Astrocyte of the cerebellum (primary cell): Measurements from ENCODE around the gene CREB3L4.
A peak's percentile ranks its signal among the peaks of the same experiment; 100 is the strongest.

ENCODE experiments used
- DNase-seq: peaks from one replicate; pipeline ENCODE4 v3.0.0-alpha.2; 2011; ENCODE audit warnings: low read depth
- H3K4me3 ChIP-seq: 2 replicates; pipeline ENCODE4 v1.5.1; 2011; ENCODE audit warnings: mild to moderate bottlenecking, low read depth, low read length, moderate library complexity
- CTCF ChIP-seq: IDR thresholded peaks from 2 replicates; pipeline ENCODE4 v1.5.1; 2012; ENCODE audit warnings: low read length, low read depth, moderate library complexity, mild to moderate bottlenecking; ENCODE audit errors: missing control alignments
- in situ Hi-C: cut with HindIII; loops from 2 replicates; pipeline ENCODE4 v1.10.0; 2017; ENCODE audit warnings: low sequenced_read_pairs

CREB3L4 gene

DNA sequence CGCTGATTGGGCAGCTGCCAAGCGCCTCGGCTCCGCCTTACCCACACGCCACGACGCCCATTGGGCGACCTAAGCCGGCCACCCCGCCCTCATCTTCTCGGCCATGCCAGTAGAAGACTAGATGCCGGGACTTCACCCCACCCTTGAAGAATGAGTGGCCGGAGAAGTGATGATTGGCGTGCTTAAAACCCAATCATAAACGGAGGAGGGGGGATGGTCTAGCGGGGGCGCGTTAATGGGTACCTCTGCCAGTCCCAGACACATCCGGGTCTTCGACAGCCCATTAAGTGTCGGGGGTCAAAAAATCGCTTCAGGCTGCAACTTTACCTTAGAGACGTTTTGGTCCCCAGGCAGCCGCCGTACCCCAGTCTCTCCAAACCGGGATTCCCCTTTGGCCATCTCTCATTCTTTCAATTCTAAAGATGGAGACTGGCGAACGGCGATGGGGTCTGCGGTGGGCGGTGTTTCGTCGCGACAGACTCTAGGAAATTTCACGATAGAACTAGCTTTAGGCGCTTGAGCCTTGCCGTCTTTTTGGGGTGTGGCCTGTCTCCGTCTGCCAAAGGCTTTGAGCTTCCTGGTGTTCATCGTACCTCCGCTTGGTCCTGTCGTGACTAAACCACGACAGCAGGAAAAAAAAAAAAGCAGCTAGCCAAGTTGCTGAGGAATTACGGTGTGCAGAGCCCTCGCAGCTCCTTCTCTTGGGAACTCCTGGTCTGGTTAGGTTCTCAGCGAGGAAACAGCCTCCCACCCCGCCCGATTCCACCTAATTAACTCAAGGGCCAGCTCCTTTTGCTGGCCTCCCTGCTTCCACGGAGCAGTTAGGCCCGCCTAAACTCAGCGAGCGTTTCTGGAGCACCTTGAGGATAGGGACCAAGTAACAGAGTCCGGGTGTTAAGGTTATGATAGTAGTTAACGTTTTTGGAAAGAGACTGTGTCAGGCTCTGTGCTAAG, 44.5 kb upstream of the CREB3L4 start, which contains the start of gene GATAD2B:
TSS of gene GATAD2B (minus strand) at position 1 of the 954 bp plus-strand sequence. CDS start 94,625 bp downstream, outside the sequence.
- no peak for TF ChIP-seq CTCF
- in situ Hi-C loops = loop anchor here (5.0 to 25.0 kb wide), 2 partner anchors 59 to 111 kb away; no protein-coding TSS in a partner anchor
- H3K4me3 ChIP-seq = peak within 1 kb of the TSS; percentile 82
- peak; percentile 100 for DNase-seq

- in situ Hi-C loops = no loop called here
- TF ChIP-seq CTCF = no peak
- H3K4me3 ChIP-seq = no peak overlapping the region
- no peak for DNase-seq
These were observed 41.3 kb upstream of the CREB3L4 start for GRCh38 chr1:153926405-153926804.

GRCh38 chr1:153928245-153928644, 39.5 kb upstream of the CREB3L4 start:
- no peak for DNase-seq
- in situ Hi-C loops = no loop called here

GRCh38 chr1:153928791-153929341, 38.8 kb upstream of the CREB3L4 start:
- DNase-seq = no peak
- no peak overlapping the region for H3K4me3 ChIP-seq
- no peak for TF ChIP-seq CTCF
- in situ Hi-C loops = no loop called here

More at GRCh38 chr1:153928245-153928644, 39.5 kb upstream of the CREB3L4 start:
- TF ChIP-seq CTCF = no peak
- no peak overlapping the region for H3K4me3 ChIP-seq

DNA sequence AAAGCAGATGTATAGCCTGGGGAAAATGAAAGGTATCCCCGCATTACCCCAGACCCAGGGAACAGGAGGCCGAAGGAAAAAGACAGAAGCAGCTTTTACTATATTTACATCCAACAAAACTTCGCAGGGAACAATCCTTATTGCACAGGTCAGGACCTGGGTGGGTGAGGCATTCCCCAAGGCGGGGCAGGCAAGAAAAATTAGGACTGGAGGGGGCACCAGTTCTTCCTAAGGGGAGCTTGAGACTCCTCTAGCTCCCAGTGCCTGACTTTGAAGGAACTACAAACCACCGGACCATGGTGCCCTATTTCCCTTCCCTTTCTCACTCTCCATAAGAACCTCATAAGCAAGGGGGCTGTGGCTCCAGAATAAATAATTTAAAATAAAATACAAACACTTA, 38.3 kb upstream of the CREB3L4 start:
- TF ChIP-seq CTCF = no peak
- in situ Hi-C loops = no loop called here
- DNase-seq = no peak
- no peak overlapping the region for H3K4me3 ChIP-seq

GRCh38 chr1:153929981-153930948, 37.4 kb upstream of the CREB3L4 start:
- in situ Hi-C loops = no loop called here
- no peak for DNase-seq
- no peak for TF ChIP-seq CTCF
- no peak overlapping the region for H3K4me3 ChIP-seq
